GM21423 (cell line): Measurements from ENCODE around the gene ANKRD61.
"Not testable (repeated sequence)": the region's sequence is repeated elsewhere in the genome, so short reads cannot be mapped to it uniquely, and the experiment has no call there.

Source experiments
- ATAC-seq: cut with Tn5 transposase; IDR thresholded peaks from one replicate; pipeline ENCODE4 v1.9.1; 2021; ENCODE audit warnings: mild to moderate bottlenecking, moderate library complexity; ENCODE audit not compliant: unreplicated experiment

ANKRD61 gene

DNA sequence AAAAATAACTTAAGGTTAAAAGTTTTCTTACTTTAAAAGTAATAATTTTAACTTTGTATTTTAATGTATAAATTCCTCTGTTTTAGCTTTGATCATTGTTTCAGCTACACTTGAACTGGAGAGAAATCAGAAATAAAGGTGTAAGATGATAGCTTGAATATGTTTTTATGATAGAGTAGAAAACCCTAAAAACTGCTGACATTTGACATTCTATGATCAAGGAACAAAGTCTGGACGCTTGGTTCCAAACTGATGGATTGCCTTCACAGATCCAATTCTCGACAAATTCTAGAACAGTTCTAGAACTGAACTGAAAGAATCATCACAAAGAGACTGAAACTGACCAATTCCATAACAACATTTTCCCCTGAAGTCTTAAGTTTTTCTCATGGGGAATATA lies at the start of gene ANKRD61:
ANKRD61 (plus strand) TSS at position 389 of the 400 bp plus-strand sequence; CDS start at position 389, 0 bp downstream.
- ATAC-seq, result no peak

DNA sequence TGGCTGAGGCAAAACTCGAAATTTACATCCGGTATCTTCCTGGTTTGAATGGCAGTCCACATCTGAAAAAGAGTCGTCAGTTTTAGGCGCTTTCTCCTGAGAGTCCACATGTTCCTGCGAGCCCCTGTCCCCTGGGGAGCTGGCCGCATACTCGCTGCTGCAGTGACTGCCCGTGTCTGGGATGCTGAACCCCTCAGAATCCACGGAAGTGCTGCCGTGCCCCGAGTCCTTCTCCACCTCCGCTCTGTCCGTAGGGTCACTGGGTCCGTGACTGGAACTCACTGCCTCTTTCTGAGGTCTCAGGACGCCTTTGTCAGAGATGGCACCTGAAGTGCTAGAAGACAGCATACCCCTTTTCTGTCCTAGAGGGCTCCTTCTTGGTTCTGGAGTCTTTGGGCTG lies 44.1 kb upstream of the ANKRD61 start:
- ATAC-seq, result not testable (repeated sequence)

DNA sequence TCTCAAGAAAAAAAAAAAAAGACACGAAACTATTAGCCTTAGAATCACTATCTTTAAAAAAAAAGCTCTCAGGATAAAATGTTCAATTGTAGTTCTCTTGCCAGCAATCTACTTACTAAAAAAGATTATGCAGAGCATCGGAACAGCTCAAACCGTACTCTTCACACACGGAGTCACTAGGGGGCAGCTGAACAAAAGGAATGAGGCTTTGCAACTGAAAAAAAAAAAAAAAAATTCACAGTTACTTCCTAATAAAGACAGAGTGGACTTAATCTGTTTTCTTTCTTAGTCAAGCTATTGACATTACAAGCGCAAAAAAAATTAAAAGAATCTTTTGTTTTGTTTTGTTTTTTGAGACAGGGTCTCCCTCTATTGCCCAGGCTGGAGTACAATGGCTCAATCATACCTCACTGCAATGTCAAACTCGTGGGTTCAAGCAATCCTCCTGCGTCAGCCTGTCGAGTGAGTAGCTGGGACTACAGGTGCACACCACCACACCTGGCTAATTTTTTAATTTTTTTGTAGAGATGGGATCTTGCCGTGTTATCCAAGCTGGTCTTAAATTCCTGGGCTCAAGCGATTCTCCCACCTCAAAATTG lies 33.9 kb upstream of the ANKRD61 start:
- ATAC-seq, result no peak

DNA sequence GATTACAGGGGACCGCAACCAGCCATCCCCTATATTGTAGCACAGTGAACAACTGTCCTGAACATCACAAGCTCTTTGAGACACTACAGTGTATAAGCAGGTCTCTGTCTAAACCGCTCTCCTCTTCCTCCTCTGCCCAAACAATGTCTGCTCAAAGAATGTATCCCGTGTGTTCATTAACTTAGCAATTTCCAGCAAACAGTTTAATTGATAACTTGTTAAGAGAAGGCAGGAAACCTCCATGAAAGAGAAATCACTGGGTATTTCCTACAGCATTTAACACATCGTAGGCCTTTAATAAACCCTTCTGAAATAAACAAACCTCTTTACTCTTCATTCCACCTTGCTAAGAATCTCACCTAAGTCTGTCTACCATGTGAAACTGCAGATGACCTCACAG lies 23.8 kb upstream of the ANKRD61 start:
- ATAC-seq, result no peak

DNA sequence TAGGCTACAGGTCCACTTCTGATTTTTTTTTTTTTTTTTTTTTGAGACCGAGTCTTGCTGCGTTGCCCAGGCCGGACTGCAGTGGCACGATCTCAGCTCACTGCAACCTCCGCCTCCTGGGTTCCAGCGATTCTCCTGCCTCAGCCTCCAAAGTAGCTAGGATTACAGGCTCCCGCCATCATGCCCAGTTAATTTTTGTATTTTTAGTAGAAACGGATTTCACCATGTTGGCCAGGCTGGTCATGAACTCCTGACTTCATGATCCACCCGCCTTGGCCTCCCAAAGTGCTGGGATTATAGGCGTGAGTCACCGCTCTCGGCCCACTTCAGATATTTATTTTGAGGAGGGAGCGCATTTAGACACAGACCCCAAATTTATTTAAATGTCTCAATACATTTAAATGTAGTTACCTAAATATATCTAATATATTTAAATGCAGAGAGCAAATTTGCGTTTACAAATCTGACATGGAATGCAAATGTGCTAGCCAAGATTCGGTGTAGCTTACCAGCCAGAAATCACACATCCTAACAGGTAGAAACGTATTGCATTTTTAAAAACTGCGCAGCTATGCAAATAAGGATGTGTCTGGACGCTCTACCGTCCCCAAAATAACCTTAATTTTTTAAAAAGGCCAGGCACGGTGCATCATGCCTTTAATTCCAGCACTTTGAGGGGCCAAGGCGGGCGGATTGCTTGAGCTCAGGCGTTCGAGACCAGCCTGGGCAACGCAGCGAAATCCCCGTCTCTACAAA lies 23.2 kb upstream of the ANKRD61 start:
- ATAC-seq, result not testable (repeated sequence)

DNA sequence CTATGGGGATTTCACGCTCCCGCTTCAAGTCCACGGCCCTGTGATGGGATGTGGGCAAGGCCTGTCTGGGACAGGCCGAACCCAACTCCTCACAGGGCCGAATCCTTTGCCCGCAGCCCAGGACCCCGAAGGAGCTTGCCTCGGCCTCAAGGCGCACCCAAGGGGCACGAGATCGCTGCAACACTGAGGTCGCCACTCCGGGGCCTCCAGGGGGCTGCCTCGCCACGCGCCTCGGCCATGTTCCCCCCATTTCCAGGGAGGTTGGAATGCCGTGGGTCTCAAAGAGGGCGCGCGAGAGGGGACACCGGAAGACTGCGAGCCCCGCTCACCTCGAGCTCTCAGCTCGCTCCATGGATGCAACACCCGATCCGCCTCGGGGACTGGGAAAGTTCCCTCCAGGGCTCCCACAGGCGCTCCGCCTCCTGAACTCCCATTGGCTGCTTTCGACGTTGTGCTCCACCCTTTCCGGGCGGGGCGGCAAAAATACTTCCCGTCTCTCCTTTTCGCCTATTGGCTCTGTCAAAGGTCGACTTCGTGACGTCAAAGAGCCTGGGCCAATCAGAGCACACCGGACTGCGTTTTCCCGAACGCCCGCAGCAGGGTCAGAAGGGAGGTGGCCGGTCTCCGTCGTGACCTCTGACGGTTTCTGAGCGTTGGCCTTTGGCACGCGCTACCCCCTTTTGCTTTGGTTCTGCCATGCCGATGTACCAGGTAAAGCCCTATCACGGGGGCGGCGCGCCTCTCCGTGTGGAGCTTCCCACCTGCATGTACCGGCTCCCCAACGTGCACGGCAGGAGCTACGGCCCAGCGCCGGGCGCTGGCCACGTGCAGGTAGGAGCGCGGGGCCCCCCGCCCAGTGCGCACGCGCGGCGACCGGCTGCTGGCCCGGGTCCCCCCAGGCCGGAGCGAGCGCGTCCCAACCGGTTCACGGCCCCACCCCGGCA lies 22.2 kb upstream of the ANKRD61 start, which contains the start of the genes AIMP2 and PMS2:
AIMP2 (plus strand) TSS at position 605 of the 944 bp plus-strand sequence; CDS start at position 697, 92 bp downstream.
PMS2 (minus strand) TSS at position 382 of the 944 bp plus-strand sequence; CDS start at position 352, 30 bp downstream.
- ATAC-seq, result peak; percentile 93

DNA sequence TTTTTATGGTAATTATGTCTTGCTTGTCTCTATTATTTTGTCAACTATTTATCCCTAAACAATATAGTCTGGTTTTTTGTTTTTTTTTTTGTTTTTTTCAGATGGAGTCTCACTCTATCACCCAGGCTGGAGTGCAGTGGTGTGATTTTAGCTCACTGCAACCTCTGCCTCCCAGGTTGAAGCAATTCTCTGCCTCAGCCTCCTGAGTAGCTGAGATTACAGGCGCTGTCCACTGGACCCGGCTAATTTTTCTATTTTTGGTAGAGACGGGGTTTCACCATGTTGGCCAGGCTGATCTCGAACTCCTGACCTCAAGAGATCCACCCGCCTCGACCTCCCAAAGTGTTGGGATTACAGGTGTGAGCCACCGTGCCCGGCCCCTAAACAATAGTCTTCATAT lies 20.8 kb upstream of the ANKRD61 start:
- not testable (repeated sequence) for ATAC-seq

DNA sequence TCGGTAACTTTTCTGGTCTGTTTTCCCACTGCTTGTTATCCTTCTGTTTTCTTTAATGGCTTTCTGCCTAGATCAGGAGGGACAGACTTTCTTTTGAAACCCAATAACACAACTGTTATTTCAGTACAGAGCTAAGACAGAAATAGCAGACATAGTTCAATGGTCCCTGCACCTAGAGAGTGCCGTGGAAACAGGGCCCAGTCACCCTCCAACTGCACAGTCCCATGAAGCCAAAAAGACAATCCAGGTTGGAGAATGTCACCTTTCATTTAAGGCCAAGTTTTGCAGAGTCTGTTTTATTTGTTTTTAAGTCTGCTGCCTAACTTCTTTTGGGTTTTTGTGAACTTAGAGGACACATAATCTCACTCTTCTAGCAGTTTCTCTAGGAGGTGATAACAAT lies 19.6 kb upstream of the ANKRD61 start:
- ATAC-seq, result no peak

DNA sequence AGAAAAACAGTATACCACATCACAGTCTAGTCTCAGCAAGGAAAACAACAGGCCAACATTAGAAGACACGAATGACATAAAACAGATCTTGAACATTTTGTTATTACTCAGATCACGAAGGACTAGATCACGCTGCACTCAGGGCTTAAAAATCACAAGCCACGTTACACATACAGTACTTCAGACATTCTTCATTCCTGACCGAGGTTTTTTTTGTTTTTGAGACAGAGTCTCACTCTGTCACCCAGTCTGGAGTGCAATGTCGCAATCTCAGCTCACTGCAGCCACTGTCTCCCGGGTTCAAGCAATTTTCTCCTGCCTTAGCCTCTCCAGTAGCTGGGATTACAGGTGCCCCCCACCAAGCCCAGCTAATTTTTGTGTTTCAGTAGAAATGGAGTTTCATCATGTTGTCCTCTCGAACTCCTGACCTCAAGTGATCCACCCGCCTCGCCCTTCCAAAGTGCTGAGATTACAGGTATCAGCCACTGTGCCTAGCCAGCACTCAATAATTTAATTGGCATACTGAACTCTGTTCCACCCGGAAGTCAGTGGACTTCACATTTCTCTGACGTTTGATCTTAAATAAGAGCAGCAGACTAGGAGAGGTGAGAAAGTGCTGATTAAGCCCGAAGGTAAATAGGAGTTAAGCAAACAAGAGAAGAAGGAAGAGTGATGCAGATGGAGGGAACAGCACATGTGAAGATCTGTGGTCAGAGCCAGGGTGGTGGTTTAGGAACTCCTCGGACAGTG lies 18.6 kb upstream of the ANKRD61 start:
- ATAC-seq, result no peak

DNA sequence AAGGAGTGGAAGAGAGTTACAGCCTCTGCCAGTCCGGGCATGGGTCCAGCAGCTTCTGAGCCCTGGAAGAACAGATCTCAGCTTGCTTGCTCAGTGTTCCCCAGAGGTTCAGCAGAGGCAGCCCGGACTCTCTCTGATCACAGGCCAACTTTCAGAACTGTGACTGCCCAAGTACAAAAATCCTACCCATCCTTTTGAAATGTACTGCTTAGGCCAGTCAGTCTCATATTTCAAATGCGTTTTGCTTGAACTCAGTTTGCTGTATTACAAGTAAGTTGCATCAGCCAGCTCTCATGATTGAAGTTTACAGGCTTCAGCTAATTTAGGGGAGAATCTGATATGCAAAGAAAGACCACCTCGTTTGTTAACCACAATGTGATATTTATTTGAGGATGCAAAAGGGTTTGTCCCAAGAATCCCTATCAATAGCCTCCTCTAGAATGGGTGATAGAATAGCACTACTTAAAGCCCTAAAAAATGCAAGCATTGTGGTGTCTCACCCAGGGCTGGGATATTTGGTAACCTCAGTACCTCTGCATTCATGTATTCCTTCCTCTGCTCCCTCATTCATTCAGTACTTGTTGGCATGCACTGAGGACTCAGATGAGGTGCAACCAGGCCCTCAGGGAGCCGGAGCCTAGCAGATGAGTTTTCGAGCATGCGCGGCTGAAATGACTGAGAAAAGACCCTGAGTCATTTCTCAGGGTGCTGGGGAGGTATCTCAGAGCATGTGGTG lies 15.1 kb upstream of the ANKRD61 start:
- no peak for ATAC-seq

DNA sequence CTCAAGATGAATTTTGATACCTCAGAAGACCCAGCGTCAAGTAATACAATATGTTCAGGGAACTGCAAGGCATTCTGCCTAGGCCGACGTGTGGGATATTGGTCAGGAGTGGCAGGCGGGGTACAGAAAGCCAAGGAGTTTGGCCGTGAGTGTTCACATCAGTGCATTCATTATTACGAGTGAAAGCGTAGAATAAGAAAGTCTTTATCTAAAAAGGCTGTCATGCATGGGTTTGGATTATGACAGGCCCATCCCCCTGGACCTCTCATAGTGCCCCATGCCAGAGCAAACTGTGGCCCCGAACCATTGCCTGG lies 14.6 kb upstream of the ANKRD61 start:
- ATAC-seq, result no peak

DNA sequence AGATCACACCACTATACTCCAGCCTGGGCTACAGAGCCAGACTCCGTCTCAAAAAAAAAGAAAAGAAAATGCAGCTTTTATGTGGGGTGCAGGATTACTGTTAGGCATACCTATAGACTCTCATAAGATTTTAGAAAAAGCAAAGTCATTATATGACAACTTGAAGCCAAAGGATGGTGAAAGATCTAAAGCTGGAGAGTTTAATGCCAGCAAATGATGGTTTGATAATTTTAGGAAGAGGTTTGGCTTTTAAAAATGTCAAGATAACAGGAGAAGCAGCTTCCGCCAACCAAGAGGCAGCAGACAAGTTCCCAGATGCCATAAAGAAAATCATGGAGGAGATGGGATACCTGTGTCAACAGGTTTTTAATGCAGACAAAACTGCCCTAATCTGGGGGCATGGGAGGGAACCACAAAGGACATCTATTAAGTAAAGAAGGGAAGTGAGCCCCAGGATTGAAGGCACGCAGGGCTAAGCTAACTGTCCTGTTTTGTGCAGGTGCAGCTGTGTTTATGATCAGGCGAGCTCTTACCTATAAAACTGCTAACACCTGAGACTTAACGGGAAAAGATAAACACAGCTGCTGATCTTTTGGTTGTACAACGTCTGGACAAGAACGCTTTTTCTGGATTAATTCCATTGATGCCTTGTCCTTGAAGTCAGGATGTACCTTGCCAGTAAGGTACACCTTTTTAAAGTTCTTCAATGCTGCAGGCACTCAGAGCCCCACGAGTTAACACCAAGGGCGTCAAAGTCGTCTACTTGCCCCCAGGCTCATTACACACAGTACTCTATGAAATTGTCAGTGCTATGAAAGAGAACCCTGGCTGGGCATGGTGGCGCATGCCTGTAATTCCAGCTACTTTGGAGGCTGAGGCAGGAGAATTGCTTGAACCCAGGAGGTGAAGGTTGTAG lies 10.5 kb upstream of the ANKRD61 start:
- no peak for ATAC-seq

DNA sequence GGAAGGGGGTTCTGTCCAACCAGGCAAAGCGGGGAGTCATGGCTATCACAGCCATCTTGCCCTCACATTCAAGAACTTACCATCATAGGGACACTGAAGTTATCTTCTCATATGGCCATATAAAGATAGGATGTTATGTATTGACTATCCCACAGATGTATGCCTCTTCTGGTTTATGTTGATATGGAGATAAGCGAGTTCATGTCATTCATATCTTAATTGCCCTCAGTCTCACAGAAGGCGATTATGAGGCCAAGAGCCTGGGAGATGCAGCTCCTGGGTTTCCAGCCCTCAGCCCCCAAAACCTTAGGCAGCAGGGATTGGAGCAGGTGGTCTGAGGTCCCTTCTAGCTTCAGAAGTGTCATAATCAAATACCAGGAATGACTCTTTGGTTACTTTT lies 8.5 kb upstream of the ANKRD61 start:
- ATAC-seq, result no peak

DNA sequence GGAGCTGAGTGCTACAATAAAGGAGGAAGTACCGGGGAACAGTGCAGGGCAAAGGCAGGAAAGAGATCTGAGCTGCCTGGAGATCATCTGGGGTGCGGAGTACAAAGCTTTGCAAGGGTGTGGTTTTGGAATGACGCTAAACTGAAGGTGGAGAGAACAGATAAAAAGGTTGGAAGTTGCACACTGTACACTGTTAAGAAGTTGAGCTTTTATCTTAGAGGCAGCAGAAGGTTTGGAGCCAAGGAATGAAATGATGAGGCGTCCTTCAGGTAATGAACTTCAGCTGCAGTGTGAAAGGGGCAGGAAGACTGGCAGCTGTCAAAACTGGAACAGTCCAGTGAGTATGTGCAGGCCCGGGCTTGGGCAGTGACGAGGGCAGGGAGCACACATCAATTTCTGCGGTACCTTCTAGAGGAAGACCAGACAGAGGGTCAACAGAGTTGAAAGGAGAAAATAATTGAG lies 7.2 kb upstream of the ANKRD61 start:
- no peak for ATAC-seq

DNA sequence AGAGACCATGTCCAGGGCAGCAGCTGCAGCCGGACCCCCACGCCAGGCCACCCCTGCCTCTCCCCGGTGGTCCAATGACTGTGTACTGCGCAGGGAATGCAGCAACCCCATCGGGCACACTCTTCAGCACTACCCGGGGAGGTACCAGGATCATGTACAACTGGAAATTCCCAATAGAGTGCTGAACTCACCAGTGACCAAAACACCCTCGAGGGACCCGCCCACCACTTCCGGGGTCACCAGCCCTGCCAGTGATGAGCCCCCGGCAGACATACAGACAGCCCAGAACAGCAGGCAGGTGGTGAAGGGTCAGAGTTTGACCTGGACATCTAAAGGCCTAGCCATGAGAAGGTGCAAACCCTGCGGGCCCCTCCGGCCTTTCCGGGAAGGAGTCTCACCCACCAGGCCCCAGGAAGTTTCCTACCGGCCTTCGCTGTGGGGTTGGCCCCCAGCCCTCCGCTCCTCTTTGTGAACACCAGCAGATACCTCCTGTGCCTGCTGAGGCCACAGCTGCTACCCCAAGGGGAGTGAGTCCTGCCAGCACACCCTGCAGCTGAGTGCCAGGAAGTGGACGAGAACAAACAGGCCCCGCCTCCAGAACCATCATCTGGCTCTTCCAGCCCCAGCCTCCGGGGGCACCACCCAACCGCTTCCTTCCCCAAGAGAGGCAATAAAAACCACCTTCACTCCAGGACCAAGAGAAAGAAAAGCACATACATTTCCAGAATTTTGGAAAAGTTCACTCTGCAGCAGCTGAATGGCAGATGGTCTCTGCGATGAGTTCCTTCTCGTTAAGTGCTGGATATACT lies 5.0 kb upstream of the ANKRD61 start:
- ATAC-seq, result peak; percentile 87

DNA sequence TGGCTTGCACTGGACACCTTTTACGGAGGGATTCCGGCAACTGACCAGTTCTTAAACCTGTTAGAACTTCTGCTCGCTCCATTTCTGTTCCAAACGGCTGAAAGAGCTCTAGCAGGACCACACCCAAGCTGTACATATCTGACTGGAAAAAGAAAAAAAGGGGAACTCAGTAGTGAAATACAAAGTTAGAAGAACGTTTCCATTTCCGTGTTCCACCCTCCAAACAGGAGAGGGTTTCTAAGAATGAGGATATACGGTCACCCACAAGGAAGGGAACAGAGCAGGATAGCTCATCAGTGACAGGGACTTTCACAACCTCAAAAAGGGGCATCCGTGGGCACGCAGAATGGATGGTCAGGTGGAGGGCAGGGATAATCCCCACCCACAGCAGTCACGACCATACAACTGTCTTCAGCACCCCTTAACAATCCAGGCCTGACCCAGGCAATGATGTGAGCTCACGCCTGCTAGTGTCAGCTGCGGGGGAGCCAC lies 4.3 kb upstream of the ANKRD61 start:
- ATAC-seq, result no peak

DNA sequence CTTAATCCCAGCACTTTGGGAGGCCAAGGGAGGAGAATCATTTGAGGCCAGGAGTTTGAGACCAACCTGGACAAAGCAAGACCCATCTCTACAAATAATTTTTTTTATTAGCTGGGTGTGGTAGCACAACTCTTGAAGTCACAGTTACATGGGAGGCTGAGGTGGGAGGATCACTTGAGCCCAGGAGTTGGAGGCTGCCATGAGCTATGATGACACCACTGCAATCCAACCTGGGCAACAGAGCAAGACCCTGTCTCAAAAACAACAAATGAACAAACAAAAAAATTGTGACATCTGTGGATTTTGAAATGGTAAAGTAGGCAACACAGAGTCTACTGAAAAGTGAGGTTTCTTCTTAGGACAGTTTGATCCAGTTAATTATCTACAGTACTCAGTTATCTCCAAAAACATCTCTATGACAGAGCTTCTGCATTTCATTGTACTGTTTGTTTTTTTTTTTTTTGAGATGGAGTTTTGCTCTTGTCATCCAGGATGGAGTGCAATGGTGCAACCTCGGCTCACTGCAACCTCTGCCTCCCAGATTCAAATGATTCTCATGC lies 3.3 kb upstream of the ANKRD61 start:
- ATAC-seq, result no peak

DNA sequence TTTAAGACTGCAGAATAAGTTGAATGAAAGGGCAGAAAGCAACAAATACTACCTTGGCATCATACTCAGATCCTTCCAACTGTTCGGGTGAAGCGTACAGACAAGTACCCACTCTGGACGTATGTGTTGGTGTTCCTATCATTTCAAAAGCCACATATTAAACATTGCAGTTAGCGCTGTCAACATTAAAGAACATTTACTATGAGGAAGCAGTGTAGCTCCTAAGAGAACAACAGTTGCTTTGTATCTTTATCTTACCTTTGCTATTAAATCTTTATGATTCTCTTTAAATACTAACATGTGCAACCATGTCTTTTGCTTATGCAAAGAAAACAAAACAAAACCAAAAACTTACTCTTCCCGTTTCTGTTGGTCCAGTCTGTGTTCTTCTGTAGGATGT lies 2.6 kb upstream of the ANKRD61 start:
- no peak for ATAC-seq
